Measurements from ENCODE around the gene IVD. TPM values are rescaled to one million over a fixed set of nuclear protein-coding genes. Genes with fewer than 3 reads are reported as not detected.

IVD gene
- polyA plus RNA-seq, 1 donor (not counting 4 experiments of a cell fraction or from before 2014, with no cell fraction given) = 13.0 TPM

DNA sequence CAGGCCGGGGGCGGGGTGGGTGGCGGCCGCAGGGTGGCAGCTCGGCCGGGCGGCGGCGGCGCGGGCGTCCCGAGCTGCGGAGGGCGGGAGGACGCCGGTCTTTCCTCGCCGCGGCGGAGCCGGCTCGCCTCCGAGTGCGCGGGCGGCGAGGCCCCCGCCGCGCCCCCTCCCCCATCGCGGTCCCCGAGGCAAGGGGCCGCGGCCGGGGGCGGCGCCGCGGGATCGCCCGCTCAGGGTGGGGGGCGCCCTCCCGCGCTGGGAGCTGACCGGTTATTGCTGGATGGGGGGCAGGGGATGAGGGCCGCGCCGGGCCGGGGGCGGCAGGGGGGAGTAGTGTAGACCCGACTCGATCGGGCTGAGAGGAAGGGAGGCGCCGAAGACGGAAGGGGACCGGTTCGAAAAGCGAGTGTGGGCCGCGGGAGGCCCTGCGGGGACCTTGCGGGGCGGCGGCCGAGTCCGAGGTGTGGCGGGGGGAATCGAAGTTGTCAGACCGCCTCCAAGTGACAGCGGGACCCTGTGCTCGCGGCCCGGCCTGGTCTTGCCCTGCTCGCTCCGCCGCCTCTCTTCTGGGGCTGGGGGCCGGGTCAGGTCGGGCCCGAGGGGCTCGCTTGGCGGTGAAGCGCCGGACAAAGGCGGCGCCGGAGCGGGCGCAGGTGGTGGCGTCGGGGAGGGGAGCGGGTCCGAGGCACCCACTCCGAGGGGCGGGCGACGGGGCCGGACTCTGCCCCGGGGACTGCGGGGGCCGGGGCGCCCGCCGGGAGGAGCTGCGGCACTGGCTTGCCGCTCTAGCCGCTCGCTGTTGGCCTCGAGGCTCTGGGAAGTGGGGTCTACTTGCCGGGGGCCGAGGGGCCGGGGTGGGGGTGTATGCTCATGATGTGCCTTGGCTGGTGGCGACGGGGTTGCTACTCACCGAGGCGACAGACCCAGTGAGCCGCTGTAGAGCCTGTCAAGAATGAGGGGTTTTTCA is 36.3 kb downstream of the IVD start:
- peak overlapping the region; percentile 66 for H3K4me2 ChIP-seq (ENCODE audit: control insufficient read depth, extremely low read depth, insufficient read depth, low read depth, low read length)
- peak overlapping the region; percentile 59 to 75 (median 71) for H3K4me3 ChIP-seq (ENCODE audit: control insufficient read depth in 2 of 3, extremely low read depth in 1 of 3, insufficient read depth in 2 of 3, low read depth in 1 of 3, low read length in 3 of 3)
- peaks cover 21% of the 10 kb centered on the region for H3K27me3 ChIP-seq (ENCODE audit: control insufficient read depth, extremely low read depth, insufficient read depth, low read length)
- FAIRE-seq (no peak), DNase-seq (ENCODE audit: low read depth, low spot score) (no peak)
- no peaks in the 10 kb centered on the region for H3K9me1 ChIP-seq (ENCODE audit: control insufficient read depth, extremely low read depth, insufficient read depth, low read length)
- no peaks in the 10 kb centered on the region for H3K9me3 ChIP-seq (ENCODE audit: control insufficient read depth, low read depth, low read length)
- peak overlapping the region; percentile 22 for H2AFZ ChIP-seq (ENCODE audit: control insufficient read depth, low read length)
- H3K4me1 ChIP-seq (ENCODE audit: control insufficient read depth, extremely low read depth, insufficient read depth, low read length) = peaks cover 25% of the 10 kb centered on the region
- H4K20me1 ChIP-seq (ENCODE audit: control insufficient read depth, extremely low read depth, insufficient read depth, low read length) = peaks cover 3% of the 10 kb centered on the region
- H3K36me3 ChIP-seq (ENCODE audit: control insufficient read depth in 2 of 2, extremely low read depth in 1 of 2, insufficient read depth in 2 of 2, low read length in 2 of 2) = peaks cover 0 to 4% of the 10 kb centered on the region in 2 experiments
- H3K27ac ChIP-seq (ENCODE audit: control insufficient read depth, insufficient read depth, low read length) = no peak overlapping the region
- H3K79me2 ChIP-seq (ENCODE audit: control insufficient read depth, insufficient read depth, low read length) = peaks cover 33% of the 10 kb centered on the region
- H3K9ac ChIP-seq (ENCODE audit: control insufficient read depth, extremely low read depth, insufficient read depth, low read length) = peak overlapping the region; percentile 61
- dilution Hi-C loops (cut with MboI; ENCODE audit: extremely low pct_ligation_motif_present, low sequenced_read_pairs) = no loop called here
- TF ChIP-seq, protein P1, sequence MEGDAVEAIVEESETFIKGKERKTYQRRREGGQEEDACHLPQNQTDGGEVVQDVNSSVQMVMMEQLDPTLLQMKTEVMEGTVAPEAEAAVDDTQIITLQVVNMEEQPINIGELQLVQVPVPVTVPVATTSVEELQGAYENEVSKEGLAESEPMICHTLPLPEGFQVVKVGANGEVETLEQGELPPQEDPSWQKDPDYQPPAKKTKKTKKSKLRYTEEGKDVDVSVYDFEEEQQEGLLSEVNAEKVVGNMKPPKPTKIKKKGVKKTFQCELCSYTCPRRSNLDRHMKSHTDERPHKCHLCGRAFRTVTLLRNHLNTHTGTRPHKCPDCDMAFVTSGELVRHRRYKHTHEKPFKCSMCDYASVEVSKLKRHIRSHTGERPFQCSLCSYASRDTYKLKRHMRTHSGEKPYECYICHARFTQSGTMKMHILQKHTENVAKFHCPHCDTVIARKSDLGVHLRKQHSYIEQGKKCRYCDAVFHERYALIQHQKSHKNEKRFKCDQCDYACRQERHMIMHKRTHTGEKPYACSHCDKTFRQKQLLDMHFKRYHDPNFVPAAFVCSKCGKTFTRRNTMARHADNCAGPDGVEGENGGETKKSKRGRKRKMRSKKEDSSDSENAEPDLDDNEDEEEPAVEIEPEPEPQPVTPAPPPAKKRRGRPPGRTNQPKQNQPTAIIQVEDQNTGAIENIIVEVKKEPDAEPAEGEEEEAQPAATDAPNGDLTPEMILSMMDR (optimal IDR thresholded peaks at IDR 0.05 in 1 of 3, IDR thresholded peaks at IDR 0.05 in 1 of 3, conservative IDR thresholded peaks at IDR 0.05 in 1 of 3; ENCODE audit: extremely low read depth in 1 of 3, insufficient read depth in 2 of 3, low read length in 3 of 3) = peak in 2 of 3 experiments; percentile 4 to 36
- TF ChIP-seq EZH2 (IDR thresholded peaks at IDR 0.05; ENCODE audit: low read length) = no peak

DNA sequence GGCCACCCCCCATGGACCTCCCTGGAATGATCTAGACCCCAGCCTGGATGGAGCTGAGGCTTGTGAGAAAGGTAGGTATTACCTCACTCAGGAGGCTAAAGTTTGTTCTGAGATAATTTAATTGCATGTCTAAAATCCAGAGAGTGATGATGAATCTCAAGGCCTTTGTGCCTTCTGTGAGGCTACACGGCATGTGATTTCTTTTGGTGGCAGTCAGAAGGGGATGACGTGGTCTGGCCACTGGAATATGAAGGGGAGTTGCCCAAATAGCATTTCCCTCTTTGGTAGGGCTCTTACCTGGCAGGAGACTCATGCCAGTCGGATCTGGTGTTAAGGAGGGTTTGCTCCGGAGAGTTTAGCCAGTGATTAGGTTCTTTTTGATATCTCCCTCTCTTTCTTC is 37.7 kb downstream of the IVD start:
- Histone ChIP-seq H3K27me3 (ENCODE audit: control insufficient read depth, extremely low read depth, insufficient read depth, low read length) (peaks cover 7% of the 10 kb centered on the region), H2AFZ (ENCODE audit: control insufficient read depth, low read length) (no peak overlapping the region), H3K4me2 (ENCODE audit: control insufficient read depth, extremely low read depth, insufficient read depth, low read depth, low read length) (no peak overlapping the region), H3K27ac (ENCODE audit: control insufficient read depth, insufficient read depth, low read length) (no peak overlapping the region), H3K4me1 (ENCODE audit: control insufficient read depth, extremely low read depth, insufficient read depth, low read length) (peaks cover 19% of the 10 kb centered on the region), H3K9me1 (ENCODE audit: control insufficient read depth, extremely low read depth, insufficient read depth, low read length) (no peaks in the 10 kb centered on the region), H4K20me1 (ENCODE audit: control insufficient read depth, extremely low read depth, insufficient read depth, low read length) (peaks cover 3% of the 10 kb centered on the region), H3K9me3 (ENCODE audit: control insufficient read depth, low read depth, low read length) (no peaks in the 10 kb centered on the region), H3K4me3 (ENCODE audit: control insufficient read depth in 2 of 3, extremely low read depth in 1 of 3, insufficient read depth in 2 of 3, low read depth in 1 of 3, low read length in 3 of 3) (no peak overlapping the region), H3K9ac (ENCODE audit: control insufficient read depth, extremely low read depth, insufficient read depth, low read length) (no peak overlapping the region), H3K79me2 (ENCODE audit: control insufficient read depth, insufficient read depth, low read length) (peaks cover 35% of the 10 kb centered on the region), H3K36me3 (ENCODE audit: control insufficient read depth in 2 of 2, extremely low read depth in 1 of 2, insufficient read depth in 2 of 2, low read length in 2 of 2) (peaks cover 0 to 4% of the 10 kb centered on the region in 2 experiments)
- dilution Hi-C loops (cut with MboI; ENCODE audit: extremely low pct_ligation_motif_present, low sequenced_read_pairs) = no loop called here
- TF ChIP-seq EZH2 (IDR thresholded peaks at IDR 0.05; ENCODE audit: low read length) = no peak
- TF ChIP-seq, protein P1 (optimal IDR thresholded peaks at IDR 0.05 in 1 of 3, IDR thresholded peaks at IDR 0.05 in 1 of 3, conservative IDR thresholded peaks at IDR 0.05 in 1 of 3; ENCODE audit: extremely low read depth in 1 of 3, insufficient read depth in 2 of 3, low read length in 3 of 3) = no peak
- peak; percentile 17 for FAIRE-seq
- no peak for DNase-seq (ENCODE audit: low read depth, low spot score)

Data from keratinocyte (primary cell).